Esophagus muscularis mucosa (tissue), 4 donors: ENCODE results near the gene RNF11. TPM values are rescaled to one million over a fixed set of nuclear protein-coding genes. Genes with fewer than 3 reads are reported as not detected.

ENCODE experiments used
- DNase-seq: peaks from one replicate; pipeline ENCODE4 v3.0.0-alpha.2; 2017; ENCODE audit errors: extremely low spot score
- H3K27ac ChIP-seq, 4 donors: fragments of 200-600 bp; sonication (generic); replicated peaks in 1 of 4; 1 replicate in 3 of 4; 2 replicates in 1 of 4; pipeline ENCODE4 v1.5.1; 2016 to 2019; ENCODE audit warnings: mild to moderate bottlenecking in 1 of 4
- H3K27me3 ChIP-seq, 4 donors: fragments of 200-600 bp; sonication (generic); one replicate each; pipeline versions ENCODE4 v1.5.1 to v1.6.0; 2016 to 2019
- H3K36me3 ChIP-seq, 4 donors: fragments of 200-600 bp; sonication (generic); one replicate each; pipeline ENCODE4 v1.5.1; 2016 to 2019
- H3K4me1 ChIP-seq, 4 donors: fragments of 200-600 bp; sonication (generic); one replicate each; pipeline ENCODE4 v1.5.1; 2016 to 2019
- H3K4me3 ChIP-seq, 4 donors: fragments of 200-600 bp; sonication (generic); 1 replicate in 2 of 4; 2 replicates in 2 of 4; pipeline ENCODE4 v1.5.1; 2016 to 2019; ENCODE audit warnings: mild to moderate bottlenecking in 4 of 4, moderate library complexity in 1 of 4
- H3K9me3 ChIP-seq, 4 donors: fragments of 200-600 bp; sonication (generic); 1 replicate in 3 of 4; 2 replicates in 1 of 4; pipeline ENCODE4 v1.5.1; 2016 to 2019
- EP300 ChIP-seq: sonication (generic); formaldehyde crosslinking; IDR thresholded peaks from one replicate; pipeline ENCODE4 v1.6.1; 2017; ENCODE audit warnings: antibody characterized with exemption
- POLR2A ChIP-seq: fragments of 450-650 bp; IDR thresholded peaks from one replicate; pipeline ENCODE4 v1.6.1; 2017; ENCODE audit warnings: antibody characterized with exemption, moderate library complexity, mild to moderate bottlenecking, low read depth
- POLR2AphosphoS5 ChIP-seq, 2 donors: sonication (generic); formaldehyde crosslinking; IDR thresholded peaks; one replicate each; pipeline ENCODE4 v1.6.1; 2017; ENCODE audit warnings: antibody characterized with exemption in 2 of 2
- WGBS: methylation state at CpG from one replicate; pipeline ENCODE4 v1.1.5; 2018; 5-methylcytosine and 5-hydroxymethylcytosine counted together
- intact Hi-C: fragments of 100-400 bp; cut with DNase I; formaldehyde crosslinking; loops from one replicate; pipeline ENCODE4 v1.15.1; 2023
- total RNA-seq, 4 donors: library from RNA; depleted of rRNA; stranded (reverse); fragments of >200 nt; gene quantifications; one replicate each; pipeline versions ENCODE4 v1.1.0 to v1.2.1, GENCODE V29; 2016
- TF ChIP-seq, protein P1 (sequence below), 3 experiments: fragments of 200-600 bp in 2 of 3; fragments of 450-650 bp in 1 of 3; sonication (generic) in 2 of 3; IDR thresholded peaks; one replicate each; pipeline ENCODE4 v1.5.1; 2017 to 2019; ENCODE audit warnings: antibody characterized with exemption in 3 of 3, mild to moderate bottlenecking in 2 of 3, moderate library complexity in 1 of 3

Gene RNF11
- total RNA-seq, 4 donors from 2014 or later, result 101 to 141 (median 115) TPM

DNA sequence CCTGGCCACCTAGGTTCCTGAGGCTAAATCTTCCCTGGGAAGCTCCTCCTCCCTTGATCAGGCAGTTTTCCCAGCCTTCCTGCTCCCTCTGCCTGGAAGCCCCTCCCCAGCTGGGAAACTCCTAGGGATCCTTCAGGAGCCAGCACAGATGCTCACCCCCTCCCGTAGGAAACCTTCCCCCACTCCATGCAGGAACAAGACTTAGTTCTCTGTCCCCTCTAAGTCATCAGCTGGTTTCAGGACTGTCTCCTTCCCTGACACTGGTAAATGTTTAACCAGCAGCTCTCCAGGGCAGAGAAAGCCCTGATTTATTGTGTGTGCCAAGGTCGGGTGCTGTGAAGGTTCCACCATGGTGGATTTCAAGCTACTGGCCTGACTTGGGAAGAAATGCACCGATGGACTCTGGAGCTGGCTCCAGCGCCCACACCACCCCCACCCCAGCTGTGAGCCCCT is 69.3 kb downstream of the RNF11 start:
- Histone ChIP-seq H3K27ac (no peak overlapping the region), H3K4me3 (no peak overlapping the region), H3K9me3 (no peaks in the 10 kb centered on the region), H3K36me3 (no peaks in the 10 kb centered on the region), H3K27me3 (no peaks in the 10 kb centered on the region), H3K4me1 (peaks cover 0 to 4% (median 0%) of the 10 kb centered on the region in 4 donors)
- no peak for TF ChIP-seq POLR2AphosphoS5 (IDR thresholded peaks at IDR 0.05)
- no peak for TF ChIP-seq EP300
- TF ChIP-seq, protein P1, sequence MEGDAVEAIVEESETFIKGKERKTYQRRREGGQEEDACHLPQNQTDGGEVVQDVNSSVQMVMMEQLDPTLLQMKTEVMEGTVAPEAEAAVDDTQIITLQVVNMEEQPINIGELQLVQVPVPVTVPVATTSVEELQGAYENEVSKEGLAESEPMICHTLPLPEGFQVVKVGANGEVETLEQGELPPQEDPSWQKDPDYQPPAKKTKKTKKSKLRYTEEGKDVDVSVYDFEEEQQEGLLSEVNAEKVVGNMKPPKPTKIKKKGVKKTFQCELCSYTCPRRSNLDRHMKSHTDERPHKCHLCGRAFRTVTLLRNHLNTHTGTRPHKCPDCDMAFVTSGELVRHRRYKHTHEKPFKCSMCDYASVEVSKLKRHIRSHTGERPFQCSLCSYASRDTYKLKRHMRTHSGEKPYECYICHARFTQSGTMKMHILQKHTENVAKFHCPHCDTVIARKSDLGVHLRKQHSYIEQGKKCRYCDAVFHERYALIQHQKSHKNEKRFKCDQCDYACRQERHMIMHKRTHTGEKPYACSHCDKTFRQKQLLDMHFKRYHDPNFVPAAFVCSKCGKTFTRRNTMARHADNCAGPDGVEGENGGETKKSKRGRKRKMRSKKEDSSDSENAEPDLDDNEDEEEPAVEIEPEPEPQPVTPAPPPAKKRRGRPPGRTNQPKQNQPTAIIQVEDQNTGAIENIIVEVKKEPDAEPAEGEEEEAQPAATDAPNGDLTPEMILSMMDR (IDR thresholded peaks at IDR 0.05), result no peak
- no peak for TF ChIP-seq POLR2A
- DNase-seq, result no peak
- intact Hi-C loops, result no loop called here
- no CpG with 5 or more reads among the region's 4 CpGs for WGBS

DNA sequence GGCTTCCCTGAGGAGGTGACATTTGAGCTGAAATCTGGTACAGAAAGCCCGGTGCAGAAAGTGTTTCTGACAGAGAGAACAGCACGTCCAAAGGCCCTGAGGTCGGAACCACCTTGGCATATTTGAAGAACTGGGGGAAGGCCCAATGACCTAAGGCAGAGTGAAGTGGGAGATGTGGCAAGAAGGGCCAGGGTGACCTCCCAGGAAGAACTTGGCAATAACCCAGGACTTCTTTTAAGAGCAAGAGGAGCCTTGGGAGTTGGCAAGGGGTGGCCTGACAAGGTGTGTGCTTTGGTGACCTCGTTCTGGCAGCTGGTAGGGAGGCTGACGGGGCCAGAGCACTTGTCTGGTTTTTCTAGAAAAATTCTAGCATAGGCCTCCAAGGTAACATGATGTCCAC is 70.9 kb downstream of the RNF11 start:
- intact Hi-C loops, result no loop called here
- no peak for DNase-seq
- H3K4me3 ChIP-seq, result no peak overlapping the region

DNA sequence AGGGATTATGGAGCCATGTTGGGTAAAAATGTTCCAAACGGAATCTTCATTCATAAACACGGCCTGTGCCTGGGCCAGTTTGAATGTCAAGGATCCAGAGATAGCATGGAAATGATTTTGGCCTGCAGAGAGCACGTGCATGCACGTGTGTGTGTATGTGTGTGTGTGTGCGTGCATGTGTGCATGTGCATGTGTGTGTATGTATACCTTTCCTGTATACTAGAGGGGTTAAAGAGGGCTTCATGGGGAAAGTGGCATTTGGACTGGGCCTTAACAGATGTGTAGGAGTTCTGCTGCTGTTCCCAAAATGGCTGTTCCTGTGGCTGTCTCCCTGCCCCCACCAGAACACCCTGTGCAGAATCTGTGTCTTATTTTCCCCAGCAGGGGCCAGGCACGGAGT is 72.6 kb downstream of the RNF11 start:
- intact Hi-C loops, result no loop called here
- no peak for DNase-seq
- 90% methylated on average over 6 of the region's 6 CpGs for WGBS

More for the DNA sequence above, 70.9 kb downstream of the RNF11 start:
- Histone ChIP-seq H3K36me3 (no peaks in the 10 kb centered on the region), H3K27ac (no peak overlapping the region), H3K9me3 (no peaks in the 10 kb centered on the region), H3K4me1 (peaks cover 0 to 4% (median 0%) of the 10 kb centered on the region in 4 donors), H3K27me3 (no peaks in the 10 kb centered on the region)
- WGBS, result 76% methylated on average over 5 of the region's 5 CpGs
- TF ChIP-seq, protein P1 (IDR thresholded peaks at IDR 0.05), result no peak
- TF ChIP-seq POLR2AphosphoS5 (IDR thresholded peaks at IDR 0.05), result no peak
- TF ChIP-seq EP300, result no peak
- TF ChIP-seq POLR2A, result no peak

DNA sequence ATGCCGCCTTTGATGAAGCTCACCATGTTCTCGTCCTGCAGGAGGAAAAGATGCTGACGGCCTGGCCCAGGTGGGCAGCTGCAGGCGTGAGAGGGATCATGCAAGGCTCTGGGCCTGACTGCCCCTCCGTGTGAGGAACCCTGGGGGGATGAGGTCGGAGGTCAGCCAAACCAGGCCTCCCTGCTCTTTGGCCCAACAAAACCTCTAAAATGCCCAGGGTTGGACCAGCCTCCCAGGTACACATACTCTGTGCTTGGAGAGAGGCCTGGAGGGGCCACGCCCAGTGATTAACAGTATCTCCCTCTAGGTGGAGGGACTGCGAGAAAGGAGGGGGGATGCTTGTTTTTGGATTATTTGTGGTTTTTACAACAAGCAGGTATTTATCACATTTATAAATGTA is 73.2 kb downstream of the RNF11 start:
- WGBS, result 85% methylated on average over 8 of the region's 8 CpGs
- no peaks in the 10 kb centered on the region for H3K27me3 ChIP-seq
- H3K4me1 ChIP-seq, result peaks cover 0 to 6% (median 1%) of the 10 kb centered on the region in 4 donors
- no peaks in the 10 kb centered on the region for H3K9me3 ChIP-seq
- DNase-seq, result no peak
- no peaks in the 10 kb centered on the region for H3K36me3 ChIP-seq
- H3K4me3 ChIP-seq, result no peak overlapping the region
- no peak overlapping the region for H3K27ac ChIP-seq
- intact Hi-C loops, result no loop called here
- TF ChIP-seq POLR2AphosphoS5 (IDR thresholded peaks at IDR 0.05), result no peak
- no peak for TF ChIP-seq POLR2A
- TF ChIP-seq EP300, result no peak
- TF ChIP-seq, protein P1 (IDR thresholded peaks at IDR 0.05), result no peak

More for the DNA sequence above, 72.6 kb downstream of the RNF11 start:
- Histone ChIP-seq H3K4me3 (no peak overlapping the region), H3K4me1 (peaks cover 0 to 3% (median 0%) of the 10 kb centered on the region in 4 donors), H3K36me3 (no peaks in the 10 kb centered on the region), H3K27ac (no peak overlapping the region), H3K9me3 (no peaks in the 10 kb centered on the region), H3K27me3 (no peaks in the 10 kb centered on the region)
- TF ChIP-seq EP300, result no peak
- no peak for TF ChIP-seq POLR2AphosphoS5 (IDR thresholded peaks at IDR 0.05)
- no peak for TF ChIP-seq POLR2A
- TF ChIP-seq, protein P1 (IDR thresholded peaks at IDR 0.05), result no peak
